GM12865 (cell line): ENCODE measurements around the gene KLC4.

ENCODE experiments used
- DNase-seq: peaks from one replicate; pipeline ENCODE4 v3.0.0; 2010; ENCODE audit warnings: low read depth
- H3K4me3 ChIP-seq: 2 replicates; pipeline ENCODE4 v1.5.1; 2011; ENCODE audit warnings: mild to moderate bottlenecking, low read depth, low read length, control low read depth
- CTCF ChIP-seq: IDR thresholded peaks from 2 replicates; pipeline ENCODE4 v1.5.1; 2011; ENCODE audit warnings: low read length, control low read depth, low read depth, inconsistent platforms; ENCODE audit not compliant: insufficient read depth; ENCODE audit errors: missing control alignments

KLC4 gene

GRCh38 chr6:43045371-43045930 lies 14.0 kb upstream of the KLC4 start:
- no peak for TF ChIP-seq CTCF

GRCh38 chr6:43047998-43048397 lies 11.4 kb upstream of the KLC4 start:
- no peak for DNase-seq
- no peak for TF ChIP-seq CTCF
- no peak overlapping the region for H3K4me3 ChIP-seq

More at GRCh38 chr6:43045371-43045930, 14.0 kb upstream of the KLC4 start:
- no peak for DNase-seq
- no peak overlapping the region for H3K4me3 ChIP-seq

GRCh38 chr6:43050981-43051380 lies 8.4 kb upstream of the KLC4 start:
- no peak for TF ChIP-seq CTCF
- H3K4me3 ChIP-seq = no peak overlapping the region
- DNase-seq = no peak

- peak overlapping the region; percentile 78; the same call in 1 of the 2 replicates for H3K4me3 ChIP-seq
- no peak for TF ChIP-seq CTCF
- DNase-seq = no peak
These were observed 7.1 kb upstream of the KLC4 start for GRCh38 chr6:43052225-43052841.

GRCh38 chr6:43052842-43053544 lies 6.4 kb upstream of the KLC4 start:
- TF ChIP-seq CTCF = no peak
- H3K4me3 ChIP-seq = peak overlapping the region; percentile 78
- DNase-seq = peak; percentile 30

GRCh38 chr6:43053545-43054205 lies 5.8 kb upstream of the KLC4 start, which contains the start of gene CUL7:
CUL7 (minus strand) TSS chr6:43053851; CDS start chr6:43052788, 1,063 bp downstream.
- peak within 1 kb of the TSS; percentile 78 for H3K4me3 ChIP-seq
- DNase-seq = peak; percentile 93
- no peak for TF ChIP-seq CTCF
